Ovary (tissue), 3 donors: ENCODE results near the gene STRA6.

Source experiments
- CTCF ChIP-seq, 3 donors: fragments of 450-650 bp in 2 of 3; fragments of 200-600 bp in 1 of 3; IDR thresholded peaks; one replicate each; pipeline versions ENCODE4 v1.5.1 to v1.8.0; 2016 to 2022; ENCODE audit warnings: antibody characterized with exemption in 3 of 3, mild to moderate bottlenecking in 1 of 3
- EP300 ChIP-seq: sonication (generic); formaldehyde crosslinking; IDR thresholded peaks from one replicate; pipeline ENCODE4 v1.6.1; 2017; ENCODE audit warnings: antibody characterized with exemption
- POLR2A ChIP-seq: fragments of 450-650 bp; IDR thresholded peaks from one replicate; pipeline ENCODE4 v1.6.1; 2017; ENCODE audit warnings: antibody characterized with exemption, mild to moderate bottlenecking, moderate library complexity
- donor health status: DM: no; HTN: no; CAD: no.

GRCh38 chr15:74192751-74193150 lies 9.8 kb downstream of the STRA6 start:
- TF ChIP-seq CTCF (IDR thresholded peaks at IDR 0.05), result no peak
- TF ChIP-seq POLR2A, result no peak
- no peak for TF ChIP-seq EP300
